GM12801 (cell line): ENCODE measurements around the gene CLCA2.

Experiments
- CTCF ChIP-seq: IDR thresholded peaks from one replicate; pipeline ENCODE4 v1.5.1; 2011; ENCODE audit warnings: control low read depth; ENCODE audit not compliant: insufficient read length; ENCODE audit errors: extremely low read depth

The CLCA2 gene

GRCh38 chr1:86430376-86430775 is 6.4 kb downstream of the CLCA2 start:
- TF ChIP-seq CTCF = no peak

GRCh38 chr1:86434059-86434458 is 10.1 kb downstream of the CLCA2 start:
- TF ChIP-seq CTCF = no peak

- TF ChIP-seq CTCF = no peak
Measured at GRCh38 chr1:86435327-86435726, 11.4 kb downstream of the CLCA2 start.

GRCh38 chr1:86436041-86436440 is 12.1 kb downstream of the CLCA2 start:
- TF ChIP-seq CTCF = no peak

GRCh38 chr1:86441581-86441980 is 17.6 kb downstream of the CLCA2 start:
- no peak for TF ChIP-seq CTCF

- TF ChIP-seq CTCF = no peak
Measured at GRCh38 chr1:86441997-86442396, 18.0 kb downstream of the CLCA2 start.

- TF ChIP-seq CTCF = no peak
Measured at GRCh38 chr1:86445919-86446318, 21.9 kb downstream of the CLCA2 start.

- TF ChIP-seq CTCF = no peak
Measured at GRCh38 chr1:86447198-86447790, 23.3 kb downstream of the CLCA2 start.
